AG04450 (cell line): ENCODE measurements around the gene SMTNL2. TPM values are rescaled to one million over a fixed set of nuclear protein-coding genes. Genes with fewer than 3 reads are reported as not detected.

Experiments
- CTCF ChIA-PET: fragments of 300-600, 350-600 bp; formaldehyde crosslinking; extraction: SDS; loops from one replicate; lab custom pipeline; 2022; ENCODE audit warnings: antibody characterized with exemption, inconsistent platforms; lab: Charles Lee
- POLR2A ChIA-PET: fragments of 350-600 bp; formaldehyde crosslinking; extraction: SDS; loops from one replicate; lab custom pipeline; 2021; ENCODE audit warnings: antibody characterized with exemption, inconsistent platforms; lab: Yijun Ruan, JAX
- DNase-seq: peaks from one replicate; pipeline ENCODE4 v3.0.0-alpha.2; 2011; ENCODE audit warnings: low read depth, low spot score
- H3K27ac ChIP-seq: one replicate; pipeline ENCODE4 v1.5.1; 2012; ENCODE audit warnings: low read depth, low read length, control low read depth
- H3K27me3 ChIP-seq: one replicate; pipeline ENCODE4 v1.6.0; 2012; ENCODE audit warnings: low read length; ENCODE audit not compliant: control insufficient read depth, insufficient read depth
- H3K4me3 ChIP-seq: 2 replicates; pipeline ENCODE4 v1.5.1; 2011; ENCODE audit warnings: mild to moderate bottlenecking, low read depth, low read length, control low read depth
- H3K9me3 ChIP-seq: 2 replicates; pipeline ENCODE4 v1.5.1; 2012; ENCODE audit warnings: low read length; ENCODE audit not compliant: control insufficient read depth, insufficient read depth
- polyA plus RNA-seq: library from polyadenylated mRNA; depleted of rRNA; stranded (reverse); fragments of >200 nt; gene quantifications from 2 replicates; pipeline ENCODE4 v1.2.3, GENCODE V29; 2011
- TF ChIP-seq, protein P1 (sequence below): IDR thresholded peaks from 2 replicates; pipeline ENCODE4 v1.5.1; 2011; ENCODE audit warnings: low read depth, low read length, control low read depth, inconsistent platforms

SMTNL2 gene
- polyA plus RNA-seq, 1 experiment: 0.04 TPM

DNA sequence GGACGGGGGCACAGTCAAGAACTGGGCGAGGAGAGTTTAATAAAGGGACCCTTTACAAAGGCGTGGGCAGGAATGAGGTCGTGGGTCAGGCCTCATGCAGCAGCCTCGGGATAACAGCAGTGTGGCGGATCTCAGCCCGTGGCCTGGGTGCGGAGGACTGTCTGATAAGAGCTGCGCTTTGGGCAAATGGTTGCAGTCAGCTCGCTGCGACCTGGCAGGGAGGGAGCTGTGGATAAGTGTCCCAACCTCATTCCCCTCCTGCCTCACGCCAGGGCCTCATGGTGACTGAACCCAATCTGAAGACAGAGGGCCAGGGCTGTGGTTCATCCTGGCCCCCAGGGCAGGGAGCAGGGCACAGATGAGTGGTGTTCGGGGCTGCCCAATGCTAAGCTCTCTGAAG lies 13.6 kb downstream of the SMTNL2 start:
- POLR2A ChIA-PET: no interaction called here
- TF ChIP-seq, protein P1, sequence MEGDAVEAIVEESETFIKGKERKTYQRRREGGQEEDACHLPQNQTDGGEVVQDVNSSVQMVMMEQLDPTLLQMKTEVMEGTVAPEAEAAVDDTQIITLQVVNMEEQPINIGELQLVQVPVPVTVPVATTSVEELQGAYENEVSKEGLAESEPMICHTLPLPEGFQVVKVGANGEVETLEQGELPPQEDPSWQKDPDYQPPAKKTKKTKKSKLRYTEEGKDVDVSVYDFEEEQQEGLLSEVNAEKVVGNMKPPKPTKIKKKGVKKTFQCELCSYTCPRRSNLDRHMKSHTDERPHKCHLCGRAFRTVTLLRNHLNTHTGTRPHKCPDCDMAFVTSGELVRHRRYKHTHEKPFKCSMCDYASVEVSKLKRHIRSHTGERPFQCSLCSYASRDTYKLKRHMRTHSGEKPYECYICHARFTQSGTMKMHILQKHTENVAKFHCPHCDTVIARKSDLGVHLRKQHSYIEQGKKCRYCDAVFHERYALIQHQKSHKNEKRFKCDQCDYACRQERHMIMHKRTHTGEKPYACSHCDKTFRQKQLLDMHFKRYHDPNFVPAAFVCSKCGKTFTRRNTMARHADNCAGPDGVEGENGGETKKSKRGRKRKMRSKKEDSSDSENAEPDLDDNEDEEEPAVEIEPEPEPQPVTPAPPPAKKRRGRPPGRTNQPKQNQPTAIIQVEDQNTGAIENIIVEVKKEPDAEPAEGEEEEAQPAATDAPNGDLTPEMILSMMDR: no peak
- no peak for DNase-seq
- Histone ChIP-seq H3K27ac (no peak overlapping the region), H3K9me3 (no peaks in the 10 kb centered on the region; the same call in 1 of the 2 replicates), H3K4me3 (no peak overlapping the region), H3K27me3 (peaks cover 43% of the 10 kb centered on the region)
- CTCF ChIA-PET: interaction anchor here (0.6 to 3.6 kb wide), 2 partner anchors 32 to 1922 kb away, joined by 3 to 21 read pairs; no protein-coding TSS in a partner anchor

DNA sequence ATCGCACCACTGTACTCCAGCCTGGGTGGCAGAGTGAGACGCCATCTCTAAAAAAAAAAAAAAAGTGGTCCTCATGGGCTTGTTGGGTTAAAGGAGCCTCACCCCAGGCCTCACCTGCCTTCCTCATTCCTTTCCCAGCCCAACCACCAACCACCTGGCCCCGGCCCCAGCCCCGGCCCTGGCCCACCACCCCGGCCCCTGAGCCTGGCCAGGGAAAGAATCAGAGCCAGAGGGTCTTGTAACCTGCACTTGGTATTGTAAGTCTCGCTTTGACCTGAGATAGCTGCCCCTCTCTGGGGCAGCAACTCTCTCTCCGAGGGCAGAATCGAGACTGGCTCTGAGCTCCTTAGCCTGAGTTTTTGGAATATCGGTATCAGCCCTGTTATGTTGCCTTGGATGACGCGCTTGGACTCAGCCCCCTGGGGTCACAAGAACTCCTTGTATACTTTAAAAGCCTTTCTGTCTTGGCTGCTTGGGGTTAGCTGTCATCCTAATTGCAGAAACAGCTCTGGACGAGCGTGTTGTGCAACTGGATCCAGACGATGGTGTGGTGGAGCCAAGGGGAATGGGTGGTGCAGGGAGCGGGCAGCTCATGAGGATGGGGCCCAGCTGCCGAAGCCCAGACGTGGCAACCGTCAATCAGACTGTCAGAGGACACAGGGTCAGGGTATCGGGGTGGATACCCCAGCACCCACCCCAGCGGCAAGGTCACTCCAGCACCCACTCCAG lies 14.6 kb downstream of the SMTNL2 start:
- Histone ChIP-seq H3K9me3 (no peaks in the 10 kb centered on the region; the same call in 1 of the 2 replicates), H3K27ac (peak overlapping the region; percentile 39), H3K27me3 (peaks cover 46% of the 10 kb centered on the region), H3K4me3 (no peak overlapping the region)
- POLR2A ChIA-PET: interaction anchor here (1.2 to 1.7 kb wide), 3 partner anchors 17 to 82 kb away, joined by 4 to 20 read pairs (median 6); no protein-coding TSS in a partner anchor
- no peak for DNase-seq
- CTCF ChIA-PET: interaction anchor here (0.6 to 3.6 kb wide), 3 partner anchors 26 to 1923 kb away, joined by 3 to 21 read pairs (median 3); no protein-coding TSS in a partner anchor
- TF ChIP-seq, protein P1: no peak

DNA sequence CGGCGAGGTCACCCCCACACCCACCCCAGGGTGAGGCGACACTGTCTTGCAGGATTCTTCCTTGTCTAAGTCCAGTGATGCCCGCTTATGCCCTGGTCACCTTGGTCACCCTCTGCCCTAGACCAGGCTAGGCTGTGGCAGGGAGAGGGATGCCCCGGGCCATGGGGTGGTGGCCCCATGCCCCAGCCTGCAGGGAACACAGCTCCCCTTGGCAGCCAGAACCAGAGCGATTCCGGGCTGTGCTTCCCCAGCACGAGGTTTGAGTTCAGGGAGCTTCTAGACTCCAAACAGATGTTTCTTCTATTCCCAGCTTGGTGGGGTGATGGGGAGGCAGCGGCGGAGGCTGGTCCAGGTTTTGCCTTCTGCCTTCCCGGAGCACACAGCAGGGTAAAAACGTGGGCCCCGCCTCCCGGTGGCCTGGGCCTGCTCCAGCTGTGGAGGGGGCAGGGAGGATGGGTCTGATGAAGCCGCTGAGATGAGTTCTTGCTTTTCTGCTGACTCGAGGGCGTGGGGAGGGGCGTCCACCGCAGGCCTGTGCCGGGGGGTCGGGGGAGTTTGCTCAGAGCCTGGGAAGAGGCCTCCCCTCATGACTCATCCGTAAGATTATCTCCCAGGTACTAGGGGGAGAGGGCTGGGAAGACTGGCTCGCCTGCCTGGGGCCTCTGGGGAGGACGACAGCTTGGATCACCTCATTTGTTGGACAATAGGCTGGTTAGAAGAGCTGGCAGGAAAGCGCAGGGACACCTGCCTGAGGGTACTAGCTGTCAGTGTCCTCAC lies 15.4 kb downstream of the SMTNL2 start:
- Histone ChIP-seq H3K9me3 (no peaks in the 10 kb centered on the region; the same call in 1 of the 2 replicates), H3K4me3 (no peak overlapping the region), H3K27ac (peak overlapping the region; percentile 39), H3K27me3 (peaks cover 45% of the 10 kb centered on the region)
- POLR2A ChIA-PET: interaction anchor here (1.2 to 1.7 kb wide), 3 partner anchors 16 to 83 kb away, joined by 4 to 20 read pairs (median 6); no protein-coding TSS in a partner anchor
- TF ChIP-seq, protein P1: no peak
- DNase-seq: no peak
- CTCF ChIA-PET: interaction anchor here (1.1 to 3.6 kb wide), 2 partner anchors 25 to 34 kb away, joined by 3 to 21 read pairs; no protein-coding TSS in a partner anchor

DNA sequence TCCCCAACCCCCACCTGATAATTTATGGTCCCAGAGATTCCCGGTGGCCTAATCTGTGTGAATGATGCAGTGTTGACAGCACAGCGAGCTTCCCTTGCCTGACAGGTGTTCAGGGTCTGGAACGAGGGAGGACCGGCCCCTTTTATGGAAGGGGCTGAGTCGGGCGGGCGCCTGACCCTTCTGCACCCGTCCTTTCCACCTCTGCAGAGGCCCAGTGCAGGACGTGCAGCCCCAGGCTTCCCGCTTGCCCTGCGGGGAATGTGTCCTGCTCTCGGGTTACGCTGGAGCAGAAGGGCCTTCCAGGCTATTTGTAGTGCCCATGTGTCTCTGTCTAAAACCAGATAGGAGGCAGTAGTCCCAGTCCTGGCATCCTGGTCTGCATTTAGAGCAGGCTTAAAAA lies 16.2 kb downstream of the SMTNL2 start:
- TF ChIP-seq, protein P1: no peak
- ChIA-PET CTCF (interaction anchor here (3.6 kb wide), 1 partner anchor 34 kb away, joined by 21 read pairs; no protein-coding TSS in a partner anchor), POLR2A (no interaction called here)
- no peak for DNase-seq
- Histone ChIP-seq H3K27ac (no peak overlapping the region), H3K4me3 (no peak overlapping the region), H3K27me3 (peaks cover 40% of the 10 kb centered on the region), H3K9me3 (no peaks in the 10 kb centered on the region; the same call in 1 of the 2 replicates)
